ENCODE measurements around the gene MAP3K21.
A peak's percentile ranks its signal among the peaks of the same experiment; 100 is the strongest.

Gene MAP3K21

GRCh38 chr1:233327651-233328141 lies at the start of gene MAP3K21:
MAP3K21 (plus strand) TSS chr1:233327724; CDS start chr1:233328029, 305 bp downstream.
- DNase-seq: no peak

- no peak for DNase-seq
Observed at GRCh38 chr1:233278631-233279030, 48.9 kb upstream of the MAP3K21 start.

GRCh38 chr1:233279971-233280370 lies 47.6 kb upstream of the MAP3K21 start:
- no peak for DNase-seq

- DNase-seq: no peak
Observed at GRCh38 chr1:233281711-233282581, 45.6 kb upstream of the MAP3K21 start.

- DNase-seq: no peak
Observed at GRCh38 chr1:233282582-233282886, 45.0 kb upstream of the MAP3K21 start.

- no peak for DNase-seq
Observed at GRCh38 chr1:233289676-233290075, 37.8 kb upstream of the MAP3K21 start.

GRCh38 chr1:233290396-233291034 lies 37.0 kb upstream of the MAP3K21 start:
- no peak for DNase-seq

GRCh38 chr1:233293556-233294446 lies 33.7 kb upstream of the MAP3K21 start:
- DNase-seq: no peak

- DNase-seq: no peak
Observed at GRCh38 chr1:233294913-233295236, 32.6 kb upstream of the MAP3K21 start.

- DNase-seq: peak; percentile 81
Observed at GRCh38 chr1:233295237-233295974, 32.1 kb upstream of the MAP3K21 start, which contains the start of gene PCNX2. PCNX2 (minus strand) TSS chr1:233295725; CDS start chr1:233295478, 247 bp downstream.

GRCh38 chr1:233295975-233296322 lies 31.6 kb upstream of the MAP3K21 start:
- no peak for DNase-seq

GRCh38 chr1:233299450-233299849 lies 28.1 kb upstream of the MAP3K21 start:
- DNase-seq: no peak

- no peak for DNase-seq
Observed at GRCh38 chr1:233300326-233300725, 27.2 kb upstream of the MAP3K21 start.

GRCh38 chr1:233304489-233305102 lies 22.9 kb upstream of the MAP3K21 start:
- DNase-seq: no peak

- no peak for DNase-seq
Observed at GRCh38 chr1:233313434-233314155, 13.9 kb upstream of the MAP3K21 start.

GRCh38 chr1:233315718-233316301 lies 11.7 kb upstream of the MAP3K21 start:
- DNase-seq: no peak

GRCh38 chr1:233316473-233316872 lies 11.1 kb upstream of the MAP3K21 start:
- no peak for DNase-seq

- no peak for DNase-seq
Observed at GRCh38 chr1:233319272-233319671, 8.3 kb upstream of the MAP3K21 start.

- DNase-seq: no peak
Observed at GRCh38 chr1:233320023-233320422, 7.5 kb upstream of the MAP3K21 start.

- no peak for DNase-seq
Observed at GRCh38 chr1:233323718-233324117, 3.8 kb upstream of the MAP3K21 start.

GRCh38 chr1:233326319-233326718 lies 1.2 kb upstream of the MAP3K21 start:
- no peak for DNase-seq
